Esophagus muscularis mucosa (tissue), 4 donors: Measurements from ENCODE around the gene HCN3.

Experiments
- EP300 ChIP-seq: sonication (generic); formaldehyde crosslinking; IDR thresholded peaks from one replicate; pipeline ENCODE4 v1.6.1; 2017; ENCODE audit warnings: antibody characterized with exemption
- POLR2AphosphoS5 ChIP-seq, 2 donors: sonication (generic); formaldehyde crosslinking; IDR thresholded peaks; one replicate each; pipeline ENCODE4 v1.6.1; 2017; ENCODE audit warnings: antibody characterized with exemption in 2 of 2
- TF ChIP-seq, protein P1 (sequence below), 3 experiments: fragments of 200-600 bp in 2 of 3; fragments of 450-650 bp in 1 of 3; sonication (generic) in 2 of 3; IDR thresholded peaks; one replicate each; pipeline ENCODE4 v1.5.1; 2017 to 2019; ENCODE audit warnings: antibody characterized with exemption in 3 of 3, mild to moderate bottlenecking in 2 of 3, moderate library complexity in 1 of 3

- TF ChIP-seq, protein P1, sequence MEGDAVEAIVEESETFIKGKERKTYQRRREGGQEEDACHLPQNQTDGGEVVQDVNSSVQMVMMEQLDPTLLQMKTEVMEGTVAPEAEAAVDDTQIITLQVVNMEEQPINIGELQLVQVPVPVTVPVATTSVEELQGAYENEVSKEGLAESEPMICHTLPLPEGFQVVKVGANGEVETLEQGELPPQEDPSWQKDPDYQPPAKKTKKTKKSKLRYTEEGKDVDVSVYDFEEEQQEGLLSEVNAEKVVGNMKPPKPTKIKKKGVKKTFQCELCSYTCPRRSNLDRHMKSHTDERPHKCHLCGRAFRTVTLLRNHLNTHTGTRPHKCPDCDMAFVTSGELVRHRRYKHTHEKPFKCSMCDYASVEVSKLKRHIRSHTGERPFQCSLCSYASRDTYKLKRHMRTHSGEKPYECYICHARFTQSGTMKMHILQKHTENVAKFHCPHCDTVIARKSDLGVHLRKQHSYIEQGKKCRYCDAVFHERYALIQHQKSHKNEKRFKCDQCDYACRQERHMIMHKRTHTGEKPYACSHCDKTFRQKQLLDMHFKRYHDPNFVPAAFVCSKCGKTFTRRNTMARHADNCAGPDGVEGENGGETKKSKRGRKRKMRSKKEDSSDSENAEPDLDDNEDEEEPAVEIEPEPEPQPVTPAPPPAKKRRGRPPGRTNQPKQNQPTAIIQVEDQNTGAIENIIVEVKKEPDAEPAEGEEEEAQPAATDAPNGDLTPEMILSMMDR (IDR thresholded peaks at IDR 0.05), result no peak
- TF ChIP-seq POLR2AphosphoS5 (IDR thresholded peaks at IDR 0.05) (no peak), EP300 (no peak)
Measured at GRCh38 chr1:155326020-155326526, 48.8 kb downstream of the HCN3 start.
